Gastrocnemius medialis (tissue), 4 donors: ENCODE measurements around the gene ANKRD29.

Experiments
- CTCF ChIP-seq, 5 experiments: fragments of 450-650 bp in 3 of 5; fragments of 200-600 bp in 2 of 5; sonication (generic) in 2 of 5; IDR thresholded peaks in 4 of 5; conservative IDR thresholded peaks in 1 of 5; 1 replicate in 4 of 5; 2 replicates in 1 of 5; pipeline ENCODE4 v1.5.1; 2016 to 2019; ENCODE audit warnings: antibody characterized with exemption in 5 of 5, mild to moderate bottlenecking in 3 of 5, moderate library complexity in 3 of 5
- POLR2A ChIP-seq, 2 donors: fragments of 450-650 bp; IDR thresholded peaks; one replicate each; pipeline ENCODE4 v1.6.1; 2017; ENCODE audit warnings: antibody characterized with exemption in 2 of 2, mild to moderate bottlenecking in 2 of 2, moderate library complexity in 2 of 2

GRCh38 chr18:23658285-23658684, 4.4 kb downstream of the ANKRD29 start:
- TF ChIP-seq CTCF (IDR thresholded peaks at IDR 0.05 in 4 of 5, conservative IDR thresholded peaks at IDR 0.05 in 1 of 5) (no peak), POLR2A (IDR thresholded peaks at IDR 0.05) (no peak)
